Peyer's patch (tissue), 4 donors: ENCODE data around the gene BTBD18.

ENCODE experiments used
- CTCF ChIP-seq, 6 experiments: fragments of 450-650 bp in 4 of 6; fragments of 200-600 bp in 2 of 6; sonication (generic) in 1 of 6; IDR thresholded peaks; one replicate each; pipeline ENCODE4 v1.5.1; 2017 to 2019; ENCODE audit warnings: antibody characterized with exemption in 6 of 6, mild to moderate bottlenecking in 3 of 6, moderate library complexity in 1 of 6
- POLR2A ChIP-seq, 2 donors: fragments of 450-650 bp; IDR thresholded peaks; one replicate each; pipeline ENCODE4 v1.5.1; 2017; ENCODE audit warnings: antibody characterized with exemption in 2 of 2, mild to moderate bottlenecking in 2 of 2, moderate library complexity in 2 of 2

- TF ChIP-seq CTCF (IDR thresholded peaks at IDR 0.05) (no peak), POLR2A (IDR thresholded peaks at IDR 0.05) (no peak)
These were observed 24.4 kb downstream of the BTBD18 start for GRCh38 chr11:57727185-57727584.
